SKM-1 (cell line): Measurements from ENCODE around the gene PCDHGC4.

Experiments used
- DNase-seq: peaks from one replicate; lab custom pipeline; 2025; ENCODE audit not compliant: unreplicated experiment; lab: John Stamatoyannopoulos, UW

PCDHGC4 gene

GRCh38 chr5:141484641-141485311 lies at the start of gene PCDHGC4:
TSS of gene PCDHGC4 (plus strand) at chr5:141485030. CDS start at chr5:141485174, 144 bp downstream.
- no peak for DNase-seq

GRCh38 chr5:141437221-141437620 lies 47.6 kb upstream of the PCDHGC4 start:
- no peak for DNase-seq

GRCh38 chr5:141439411-141440141 lies 45.3 kb upstream of the PCDHGC4 start:
- DNase-seq: no peak

GRCh38 chr5:141440341-141440740 lies 44.5 kb upstream of the PCDHGC4 start:
- DNase-seq: no peak

GRCh38 chr5:141441571-141442170 lies 43.2 kb upstream of the PCDHGC4 start:
- DNase-seq: no peak

GRCh38 chr5:141465351-141465750 lies 19.5 kb upstream of the PCDHGC4 start:
- no peak for DNase-seq

GRCh38 chr5:141475625-141476131 lies 9.2 kb upstream of the PCDHGC4 start, which contains the start of gene PCDHGC3:
TSS of gene PCDHGC3 (plus strand) at chr5:141475966. CDS start at chr5:141476117, 151 bp downstream.
- peak; percentile 52 for DNase-seq

- no peak for DNase-seq
Measured at GRCh38 chr5:141476132-141476911, 8.5 kb upstream of the PCDHGC4 start.

- no peak for DNase-seq
Measured at GRCh38 chr5:141477044-141477575, 7.7 kb upstream of the PCDHGC4 start.

- no peak for DNase-seq
Measured at GRCh38 chr5:141477815-141478214, 7.0 kb upstream of the PCDHGC4 start.

- DNase-seq: no peak
Measured at GRCh38 chr5:141478321-141478945, 6.4 kb upstream of the PCDHGC4 start.

GRCh38 chr5:141479776-141480175 lies 5.1 kb upstream of the PCDHGC4 start:
- DNase-seq: no peak

GRCh38 chr5:141483902-141484301 lies 928 bp upstream of the PCDHGC4 start:
- DNase-seq: no peak

GRCh38 chr5:141484310-141484640 lies 555 bp upstream of the PCDHGC4 start:
- DNase-seq: no peak

GRCh38 chr5:141485321-141486055 lies 658 bp downstream of the PCDHGC4 start:
- no peak for DNase-seq

GRCh38 chr5:141486091-141486490 lies 1.3 kb downstream of the PCDHGC4 start:
- no peak for DNase-seq

GRCh38 chr5:141487131-141487530 lies 2.3 kb downstream of the PCDHGC4 start:
- no peak for DNase-seq

GRCh38 chr5:141488591-141489561 lies 4.0 kb downstream of the PCDHGC4 start, which contains the start of gene PCDHGC5:
TSS of gene PCDHGC5 (plus strand) at chr5:141489081. CDS start at chr5:141489241, 160 bp downstream.
- DNase-seq: no peak
